Measurements from ENCODE around the gene GSTO2. TPM values are rescaled to one million over a fixed set of nuclear protein-coding genes. Genes with fewer than 3 reads are reported as not detected.

Gene GSTO2
- total and polyA plus RNA-seq, 2 of the 13 experiments (the other 11 are each of a cell fraction or from before 2014, with no cell fraction given), result 2.1 to 7.9 TPM

- TF ChIP-seq ZNF772 (CRISPR knock-in tag; IDR thresholded peaks at IDR 0.05) (no peak), NR1H2 (CRISPR knock-in tag; IDR thresholded peaks at IDR 0.05; ENCODE audit: borderline replicate concordance, low read depth) (no peak), SNAPC2 (CRISPR knock-in tag; IDR thresholded peaks at IDR 0.05) (no peak), TCF7 (IDR thresholded peaks at IDR 0.05; ENCODE audit: low read depth) (no peak), UBTF (CRISPR knock-in tag; IDR thresholded peaks at IDR 0.05) (no peak), ZNF496 (CRISPR knock-in tag; IDR thresholded peaks at IDR 0.05; ENCODE audit: insufficient replicate concordance) (no peak), HNRNPLL (IDR thresholded peaks at IDR 0.05; ENCODE audit: low read depth, low read length, poor library complexity, severe bottlenecking) (no peak), ZNF792 (CRISPR knock-in tag; IDR thresholded peaks at IDR 0.05) (peak; percentile 43; the same call in 1 of the 2 replicates), ZNF121 (CRISPR knock-in tag; IDR thresholded peaks at IDR 0.05) (no peak), SATB2 (CRISPR knock-in tag; IDR thresholded peaks at IDR 0.05) (no peak), BRD4 (CRISPR knock-in tag; IDR thresholded peaks at IDR 0.05) (no peak), GABPB1 (CRISPR knock-in tag; IDR thresholded peaks at IDR 0.05) (peak; percentile 66; the same call in 1 of the 2 replicates), MAFK (conservative IDR thresholded peaks at IDR 0.05 in 1 of 2, IDR thresholded peaks at IDR 0.05 in 1 of 2; ENCODE audit: low read length in 2 of 2) (peak; percentile 34 to 42), PCBP2 (optimal IDR thresholded peaks at IDR 0.05; ENCODE audit: low read depth, low read length, poor library complexity, severe bottlenecking) (no peak), HES4 (CRISPR knock-in tag; IDR thresholded peaks at IDR 0.05; ENCODE audit: borderline replicate concordance) (no peak), MYC (CRISPR knock-in tag; IDR thresholded peaks at IDR 0.05; ENCODE audit: borderline replicate concordance) (peak; percentile 42; the same call in 1 of the 2 replicates), CEBPG (CRISPR knock-in tag; IDR thresholded peaks at IDR 0.05) (peak; percentile 45), SMC3 (IDR thresholded peaks at IDR 0.05; ENCODE audit: low read length) (peak; percentile 18; the same call in 1 of the 2 replicates), LRRFIP1 (CRISPR knock-in tag; conservative IDR thresholded peaks at IDR 0.05) (no peak), YY1 (IDR thresholded peaks at IDR 0.05; ENCODE audit: insufficient read depth, insufficient replicate concordance, low read depth, low read length) (peak; percentile 63), PBX2 (CRISPR knock-in tag; IDR thresholded peaks at IDR 0.05) (no peak)
- TF ChIP-seq, protein P1, sequence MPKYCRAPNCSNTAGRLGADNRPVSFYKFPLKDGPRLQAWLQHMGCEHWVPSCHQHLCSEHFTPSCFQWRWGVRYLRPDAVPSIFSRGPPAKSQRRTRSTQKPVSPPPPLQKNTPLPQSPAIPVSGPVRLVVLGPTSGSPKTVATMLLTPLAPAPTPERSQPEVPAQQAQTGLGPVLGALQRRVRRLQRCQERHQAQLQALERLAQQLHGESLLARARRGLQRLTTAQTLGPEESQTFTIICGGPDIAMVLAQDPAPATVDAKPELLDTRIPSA (CRISPR knock-in tag; IDR thresholded peaks at IDR 0.05; ENCODE audit: borderline replicate concordance), result no peak
- TF ChIP-seq, protein P2, sequence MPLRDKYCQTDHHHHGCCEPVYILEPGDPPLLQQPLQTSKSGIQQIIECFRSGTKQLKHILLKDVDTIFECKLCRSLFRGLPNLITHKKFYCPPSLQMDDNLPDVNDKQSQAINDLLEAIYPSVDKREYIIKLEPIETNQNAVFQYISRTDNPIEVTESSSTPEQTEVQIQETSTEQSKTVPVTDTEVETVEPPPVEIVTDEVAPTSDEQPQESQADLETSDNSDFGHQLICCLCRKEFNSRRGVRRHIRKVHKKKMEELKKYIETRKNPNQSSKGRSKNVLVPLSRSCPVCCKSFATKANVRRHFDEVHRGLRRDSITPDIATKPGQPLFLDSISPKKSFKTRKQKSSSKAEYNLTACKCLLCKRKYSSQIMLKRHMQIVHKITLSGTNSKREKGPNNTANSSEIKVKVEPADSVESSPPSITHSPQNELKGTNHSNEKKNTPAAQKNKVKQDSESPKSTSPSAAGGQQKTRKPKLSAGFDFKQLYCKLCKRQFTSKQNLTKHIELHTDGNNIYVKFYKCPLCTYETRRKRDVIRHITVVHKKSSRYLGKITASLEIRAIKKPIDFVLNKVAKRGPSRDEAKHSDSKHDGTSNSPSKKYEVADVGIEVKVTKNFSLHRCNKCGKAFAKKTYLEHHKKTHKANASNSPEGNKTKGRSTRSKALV (CRISPR knock-in tag; IDR thresholded peaks at IDR 0.05), result peak; percentile 49; the same call in 1 of the 2 replicates
Measured at GRCh38 chr10:104291439-104291951, 22.5 kb downstream of the GSTO2 start (continued).

All from HepG2 (cell line).